Activated T-cell treated with anti-CD3 and anti-CD28 coated beads for 24 hours (primary cell): Measurements from ENCODE around the gene RASSF4.

Experiments used
- DNase-seq: peaks from one replicate; pipeline ENCODE4 v3.0.0-alpha.2; 2020; ENCODE audit warnings: low read depth

RASSF4 gene

DNA sequence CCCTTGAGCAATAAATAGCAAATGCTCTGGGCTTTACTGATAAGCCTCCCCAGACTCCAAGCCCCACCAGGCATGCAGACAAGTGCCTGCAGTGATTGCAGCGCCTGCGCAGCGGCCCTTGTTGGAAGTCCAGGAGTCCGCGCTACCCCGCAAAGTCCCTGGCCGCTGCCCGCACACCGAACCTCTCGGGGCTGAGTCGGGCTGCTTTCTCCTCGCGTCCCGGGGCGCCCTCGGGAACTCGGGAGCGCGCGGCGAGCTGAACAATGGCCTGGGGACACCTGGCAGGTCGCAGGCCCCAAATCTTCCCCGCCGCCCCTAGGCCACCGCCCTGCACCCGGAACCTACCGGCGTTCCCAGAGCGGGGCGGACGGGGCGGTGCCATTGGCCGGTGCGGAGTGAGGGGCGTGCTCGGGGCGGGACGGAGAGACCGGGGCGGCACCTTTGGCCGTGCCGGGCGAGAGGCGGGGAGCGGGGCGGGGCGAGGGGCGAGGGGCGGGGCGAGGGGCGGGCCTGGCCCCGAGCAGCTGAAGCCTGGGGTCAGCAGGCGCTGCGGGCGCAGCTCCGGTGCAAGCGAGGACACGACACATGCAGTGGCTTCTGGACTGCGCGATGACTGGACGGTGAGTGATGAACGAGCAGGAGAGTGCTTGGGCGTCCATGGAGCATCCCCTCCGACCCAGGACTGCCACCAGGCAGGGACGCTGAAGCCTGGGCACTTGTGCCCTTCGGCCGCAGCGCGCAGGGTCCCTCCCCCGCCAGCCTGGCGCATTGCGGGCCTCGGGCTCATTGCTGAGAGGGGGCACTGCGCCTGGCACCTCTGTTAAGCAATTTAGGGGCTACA is at the start of gene RASSF4:
Gene RASSF4 (plus strand): TSS at position 556 of the 841 bp plus-strand sequence. CDS start 10,401 bp downstream, outside the sequence.
- peak; percentile 88 for DNase-seq

GRCh38 chr10:44909910-44910309 is 49.7 kb upstream of the RASSF4 start:
- no peak for DNase-seq

- DNase-seq, result no peak
Observed at GRCh38 chr10:44910602-44911001, 49.0 kb upstream of the RASSF4 start.

DNA sequence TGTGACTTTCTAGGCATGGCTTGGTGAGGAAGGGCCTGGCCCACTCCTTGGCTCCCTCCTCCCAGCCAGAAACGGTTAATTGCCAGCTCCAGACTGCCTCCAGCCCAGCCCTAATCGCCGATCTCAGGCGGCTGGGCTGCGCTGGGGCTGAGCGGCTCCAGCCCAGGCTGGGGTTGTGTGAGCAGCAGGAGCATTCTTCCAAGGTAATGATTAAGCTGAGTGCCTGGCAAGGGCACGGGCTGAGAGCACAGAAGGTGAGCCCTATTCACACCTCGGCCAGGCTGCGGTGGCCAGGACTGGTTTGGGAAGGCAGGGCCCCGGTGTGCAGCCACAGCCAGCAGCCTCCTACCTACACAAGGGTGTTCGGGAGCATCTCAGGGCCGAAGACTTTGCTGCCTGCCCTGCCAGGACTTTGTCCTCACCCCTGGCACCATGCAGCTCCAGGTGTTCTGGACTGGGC is 48.5 kb upstream of the RASSF4 start, which contains the start of gene TMEM72:
Gene TMEM72 (plus strand): TSS at position 257 of the 460 bp plus-strand sequence. CDS start 176 bp downstream, at position 433.
- DNase-seq, result no peak

- no peak for DNase-seq
Observed at GRCh38 chr10:44911951-44912350, 47.7 kb upstream of the RASSF4 start.

DNA sequence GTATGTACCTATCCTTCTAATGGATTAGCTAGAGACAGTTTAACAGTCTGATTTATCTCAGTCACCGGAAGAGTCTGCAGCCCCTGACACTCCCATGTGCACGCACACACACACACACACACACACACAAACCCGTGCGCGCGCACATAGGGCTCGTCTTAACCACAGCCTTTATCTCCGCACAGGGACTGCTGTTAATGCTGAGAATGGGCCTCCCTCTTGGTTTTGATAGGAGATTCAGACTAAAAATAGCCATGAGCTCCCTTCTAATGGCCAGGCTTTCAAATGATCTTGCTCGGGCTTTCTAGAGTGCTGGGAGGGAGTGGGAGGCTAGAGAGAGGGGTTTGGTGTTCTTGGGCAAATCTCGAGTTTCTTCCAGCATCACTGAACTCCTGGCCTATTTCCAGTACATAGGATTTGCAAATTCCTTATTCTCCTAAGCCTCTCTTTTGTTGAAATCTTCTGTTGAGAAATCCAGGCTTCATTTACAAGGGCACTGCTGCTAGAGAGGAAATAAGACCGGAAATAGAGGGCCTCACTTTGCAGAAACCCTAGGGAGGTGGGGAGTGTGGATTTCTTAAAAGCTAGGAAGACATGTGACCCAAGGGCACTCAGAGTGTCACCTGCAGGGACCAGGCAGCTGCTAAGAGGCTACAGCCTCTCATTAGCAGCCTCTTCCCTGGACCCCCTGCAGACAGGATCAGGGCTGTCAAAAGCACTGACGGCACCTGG is 46.1 kb upstream of the RASSF4 start:
- DNase-seq, result no peak

DNA sequence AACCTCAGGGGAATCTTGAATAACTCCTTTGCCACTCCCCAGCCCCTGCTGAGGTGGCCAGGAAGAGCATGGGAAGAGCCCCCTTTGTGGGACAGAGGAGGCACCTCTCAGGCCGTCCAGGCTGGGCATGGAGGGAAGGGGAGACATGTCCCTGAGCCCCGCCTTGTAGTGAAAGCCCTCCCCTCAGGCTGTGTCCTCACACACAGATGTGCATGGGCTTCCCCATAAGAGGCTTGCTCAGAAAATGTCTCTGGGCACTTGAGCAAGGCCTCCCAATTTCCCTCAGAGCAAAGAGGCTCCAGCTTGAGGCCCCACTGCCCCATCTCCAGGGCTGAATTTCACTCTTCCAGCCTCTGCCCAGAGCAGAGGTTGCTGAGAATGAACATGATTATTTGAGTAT is 44.7 kb upstream of the RASSF4 start:
- DNase-seq, result no peak

DNA sequence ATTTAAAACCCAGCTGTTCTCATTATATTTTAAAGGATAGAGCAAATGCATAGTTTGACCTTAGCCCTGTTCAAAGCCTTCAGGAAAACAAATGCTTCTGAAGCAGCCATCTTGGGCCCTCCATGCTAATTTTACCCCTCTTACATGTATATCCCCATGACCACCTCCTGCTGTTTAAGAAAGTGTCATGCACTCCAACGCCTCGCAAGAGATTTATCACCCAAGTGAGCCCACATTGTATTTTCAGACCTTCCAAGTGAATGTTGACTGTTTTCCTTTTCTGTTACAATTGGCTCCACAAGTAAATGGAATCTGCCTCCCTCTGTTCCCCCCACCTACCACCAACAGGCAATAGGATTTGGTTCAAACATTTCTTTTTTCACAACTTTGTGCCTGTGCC is 43.2 kb upstream of the RASSF4 start:
- DNase-seq, result no peak

GRCh38 chr10:44917848-44918247 is 41.8 kb upstream of the RASSF4 start:
- no peak for DNase-seq

GRCh38 chr10:44920252-44920651 is 39.4 kb upstream of the RASSF4 start:
- no peak for DNase-seq

DNA sequence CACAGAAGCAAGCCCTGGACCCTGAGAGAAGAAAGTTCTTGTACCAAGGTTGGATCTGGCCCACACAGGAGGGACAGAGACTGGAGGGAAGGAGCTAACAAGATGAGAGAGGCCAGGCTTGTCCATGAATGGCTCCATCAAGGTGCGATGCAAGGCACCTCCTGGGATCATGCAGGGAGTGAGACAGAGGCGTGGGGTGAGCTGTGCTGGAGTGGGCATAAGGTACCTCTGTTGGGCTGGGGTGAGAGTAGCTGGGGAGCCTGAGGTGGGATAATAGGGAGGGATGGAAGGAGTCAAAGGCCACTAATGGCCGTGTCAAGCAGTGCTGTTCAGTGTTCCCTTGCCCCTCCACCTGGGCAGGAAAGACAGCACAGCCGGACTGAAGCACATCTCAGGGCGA is 38.5 kb upstream of the RASSF4 start:
- no peak for DNase-seq

DNA sequence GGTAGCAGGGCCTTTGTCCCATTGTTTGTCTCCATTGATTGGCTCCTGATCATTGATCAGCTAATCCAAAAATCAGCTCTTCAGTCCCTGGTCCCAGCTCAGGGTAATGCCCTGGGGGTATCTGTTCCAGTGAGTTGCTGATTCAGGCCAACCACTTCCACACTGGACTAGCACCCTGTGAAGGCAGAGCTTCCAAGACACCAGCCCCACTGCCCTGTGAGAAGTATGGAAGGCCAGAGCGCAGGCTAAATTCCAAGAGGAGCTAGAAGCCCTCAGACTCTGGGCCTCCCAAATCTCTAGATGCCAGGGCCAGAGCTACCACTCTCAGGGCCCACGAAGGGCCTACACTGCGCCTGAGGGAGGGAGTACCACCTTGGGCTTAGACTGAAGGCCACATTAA is 38.1 kb upstream of the RASSF4 start:
- DNase-seq, result no peak

DNA sequence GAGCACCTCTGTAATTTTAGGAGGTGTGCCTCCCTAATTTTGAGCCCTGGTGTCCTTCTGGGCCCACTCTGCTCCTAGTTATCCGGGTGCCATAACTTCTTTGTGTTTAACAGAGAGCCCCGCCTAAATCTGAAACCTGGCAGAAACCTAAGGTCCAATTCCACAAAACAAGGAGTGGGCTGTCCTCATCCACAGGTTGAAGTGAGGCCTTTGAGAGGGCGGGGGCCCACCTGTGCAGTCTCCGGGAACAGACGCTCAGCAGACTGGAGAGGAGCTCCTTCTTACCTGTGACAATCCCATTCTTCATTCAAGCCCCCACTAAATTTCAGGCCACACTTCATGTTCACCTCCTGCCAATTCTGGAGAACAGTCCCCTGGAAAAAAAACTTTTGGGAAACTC is 37.6 kb upstream of the RASSF4 start:
- DNase-seq, result no peak

DNA sequence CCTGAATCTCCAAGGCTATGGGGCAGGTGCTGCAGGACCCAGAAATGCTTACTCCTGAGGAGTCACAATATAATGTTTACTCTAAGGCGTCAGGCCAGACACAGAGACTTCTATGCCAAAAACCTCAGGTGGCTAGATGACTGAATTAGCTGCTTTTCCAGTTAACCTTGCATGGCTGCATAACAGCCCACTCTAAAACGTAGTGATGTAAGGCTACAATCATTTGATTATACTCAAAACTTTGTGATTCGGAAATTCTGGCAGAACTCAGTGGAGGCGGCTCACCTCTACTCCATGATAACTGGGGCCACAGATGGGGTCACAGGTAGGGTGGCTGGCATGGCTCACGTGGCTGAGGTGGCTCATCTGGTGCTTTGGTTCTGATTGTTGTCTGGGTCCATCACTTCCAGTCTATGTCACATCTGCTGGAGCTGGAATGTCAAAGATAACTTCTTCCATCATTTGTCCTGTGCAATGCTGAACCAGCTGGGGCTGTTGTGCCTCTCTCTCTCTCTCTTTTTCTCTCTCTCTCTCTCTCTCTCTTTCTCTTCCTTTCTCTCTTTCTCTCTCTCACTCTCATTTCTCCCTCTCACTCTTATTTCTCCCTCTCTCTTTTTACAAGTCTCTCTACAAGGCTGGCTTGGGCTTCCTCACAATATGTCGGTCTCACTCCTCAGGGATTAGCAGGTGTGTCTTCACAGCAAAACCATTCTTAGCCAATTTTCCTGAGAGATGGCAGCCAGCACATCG is 36.6 kb upstream of the RASSF4 start:
- no peak for DNase-seq

DNA sequence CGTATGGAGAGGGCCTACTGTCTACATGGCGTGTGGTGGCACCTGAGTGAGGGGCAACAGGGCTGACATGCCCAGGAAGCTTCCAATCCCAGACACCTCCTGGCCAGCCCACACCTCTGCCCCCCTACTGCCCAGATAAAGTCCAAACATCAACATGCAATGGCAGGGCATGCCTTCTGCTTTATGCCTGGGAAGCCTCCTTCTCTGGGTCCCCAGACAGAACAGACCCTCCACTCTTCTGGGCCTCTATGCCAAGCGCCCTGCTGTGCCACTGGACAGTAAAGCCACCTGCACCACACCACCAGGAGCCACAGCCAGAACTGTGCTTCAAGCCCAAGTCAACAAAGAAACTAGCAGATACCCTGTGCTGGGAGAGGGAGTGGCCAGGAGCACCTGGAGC is 36.0 kb upstream of the RASSF4 start:
- DNase-seq, result no peak

DNA sequence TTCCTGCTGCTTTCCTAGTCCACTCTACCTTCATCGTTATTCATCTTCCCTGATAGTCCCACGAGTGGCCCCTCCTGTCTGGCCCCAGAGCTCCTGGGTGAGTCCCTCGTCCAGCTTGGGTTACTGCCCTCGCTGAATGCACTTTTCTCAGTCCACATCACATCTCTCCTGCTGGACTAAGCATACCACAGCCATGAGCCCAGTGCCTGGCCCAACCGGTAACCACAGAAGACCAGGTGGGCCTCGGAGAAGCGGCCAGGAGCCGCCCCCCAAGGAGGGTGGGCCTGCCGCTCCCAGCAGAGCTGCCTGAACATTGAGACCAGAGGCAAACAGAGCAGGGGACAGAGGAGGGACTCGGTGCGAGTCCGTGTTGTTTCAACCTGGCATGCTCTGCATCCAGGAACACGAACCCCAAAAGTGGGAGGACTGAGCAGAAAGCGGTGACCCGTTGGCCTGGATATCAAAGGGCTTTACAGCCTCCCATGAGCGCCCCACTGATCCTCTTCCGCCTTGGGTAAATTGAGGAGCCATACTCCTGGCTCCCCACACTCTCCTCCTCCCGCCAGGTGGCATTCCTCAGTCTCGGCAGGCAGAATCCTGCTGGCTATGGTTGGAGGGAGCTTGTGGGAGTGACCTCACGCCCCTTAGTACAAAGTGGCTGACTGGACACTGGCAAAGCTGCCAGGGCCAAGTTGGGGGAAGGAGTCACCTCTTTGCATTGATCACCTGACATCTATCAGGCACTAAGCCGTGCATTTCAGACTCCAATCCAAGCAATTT is 35.2 kb upstream of the RASSF4 start:
- DNase-seq, result no peak

DNA sequence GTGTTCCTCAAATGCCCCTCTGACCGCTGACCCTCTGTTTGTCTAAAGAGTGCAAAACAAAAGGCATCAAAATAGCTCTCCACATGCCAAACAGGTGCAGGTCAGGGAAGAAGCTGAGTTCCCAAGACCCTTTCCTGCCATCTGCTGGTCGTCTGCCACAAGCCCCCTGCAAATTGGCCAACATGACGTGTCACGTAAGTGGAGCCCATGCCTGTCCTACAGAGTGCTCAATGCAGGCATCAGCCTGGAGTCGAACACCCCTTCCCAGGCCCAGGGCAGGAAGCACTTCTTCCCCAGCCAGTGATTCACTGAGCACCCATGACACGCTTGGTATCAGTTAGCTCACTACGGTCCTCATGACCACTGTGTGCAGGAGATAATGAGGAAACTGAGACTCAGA is 34.4 kb upstream of the RASSF4 start:
- DNase-seq, result no peak

GRCh38 chr10:44925811-44926750 is 33.5 kb upstream of the RASSF4 start:
- DNase-seq, result no peak

- DNase-seq, result no peak
Observed at GRCh38 chr10:44926751-44927351, 32.8 kb upstream of the RASSF4 start.

- no peak for DNase-seq
Observed at GRCh38 chr10:44927352-44927751, 32.2 kb upstream of the RASSF4 start.
